A549 (cell line): ENCODE results near the gene PODN.

ENCODE experiments used
- CBX2 ChIP-seq: fragments of 200-600 bp; sonication (generic); IDR thresholded peaks from 2 replicates; pipeline ENCODE4 v1.6.1; 2016; ENCODE audit warnings: low read depth, mild to moderate bottlenecking, borderline replicate concordance
- CHD2 ChIP-seq: fragments of 150-350 bp; IDR thresholded peaks from 2 replicates; pipeline ENCODE4 v1.6.1; 2014; ENCODE audit warnings: low read length; ENCODE audit not compliant: partially characterized antibody
- CTCF ChIP-seq: fragments of >200 bp; sonication (Bioruptor Twin); formaldehyde crosslinking; IDR thresholded peaks from 3 replicates; pipeline ENCODE4 v1.5.1; 2016
- GATA3 ChIP-seq: IDR thresholded peaks from 2 replicates; pipeline ENCODE4 v1.6.1; 2012; ENCODE audit warnings: borderline replicate concordance
- HOXA7 ChIP-seq: fragments of 250-450 bp; sonication (Bioruptor Pico); IDR thresholded peaks from 2 replicates; pipeline ENCODE4 v1.5.0; 2020; ENCODE audit warnings: mild to moderate bottlenecking, moderate library complexity
- JUN ChIP-seq, 2 experiments: fragments of >200 bp; sonication (Bioruptor Twin); formaldehyde crosslinking; IDR thresholded peaks; 2 replicates in 1 of 2; 3 replicates in 1 of 2; pipeline ENCODE4 v1.6.1; 2016 to 2017
- JUNB ChIP-seq: fragments of >200 bp; sonication (Bioruptor Twin); formaldehyde crosslinking; IDR thresholded peaks from 2 replicates; pipeline ENCODE4 v1.6.1; 2016
- MAZ ChIP-seq: fragments of 150-350 bp; IDR thresholded peaks from 2 replicates; pipeline ENCODE4 v1.6.1; 2014; ENCODE audit warnings: antibody characterized with exemption, low read depth, low read length, borderline replicate concordance
- POLR2A ChIP-seq: IDR thresholded peaks from 2 replicates; pipeline ENCODE4 v1.6.1; 2012; ENCODE audit warnings: mild to moderate bottlenecking, low read length
- RFX5 ChIP-seq: fragments of 450-650 bp; IDR thresholded peaks from 2 replicates; pipeline ENCODE4 v1.7.1; 2014; ENCODE audit warnings: antibody characterized with exemption, mild to moderate bottlenecking, moderate library complexity
- ZFP36 ChIP-seq: fragments of 450-650 bp; IDR thresholded peaks from 2 replicates; pipeline ENCODE4 v1.6.1; 2014; ENCODE audit warnings: borderline replicate concordance; ENCODE audit not compliant: partially characterized antibody
- TF ChIP-seq, protein P1 (sequence below): fragments of 450-650 bp; IDR thresholded peaks from 2 replicates; pipeline ENCODE4 v1.6.1; 2014; ENCODE audit warnings: antibody characterized with exemption

DNA sequence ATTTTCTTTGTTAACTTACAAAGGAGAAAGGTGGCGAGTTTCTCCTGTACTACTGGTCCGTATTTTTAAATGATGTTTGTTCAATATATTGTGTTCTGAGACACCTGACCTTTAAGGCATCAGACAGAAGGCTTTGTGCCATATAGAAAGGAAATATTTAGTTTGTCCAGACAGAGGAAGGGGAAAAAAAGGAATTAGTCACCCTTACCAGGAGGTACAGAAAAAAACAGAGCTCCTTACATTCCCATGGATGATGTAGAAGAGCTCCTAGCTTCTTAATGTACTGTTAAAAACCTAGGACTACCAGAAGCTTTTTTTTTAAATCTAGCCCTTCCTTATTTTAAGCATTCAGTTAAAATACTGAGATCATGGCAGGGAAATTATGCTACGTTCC lies 12.4 kb upstream of the PODN start:
- TF ChIP-seq CTCF (no peak), POLR2A (no peak), CHD2 (no peak), JUN (IDR thresholded peaks at IDR 0.05) (no peak), JUNB (no peak), MAZ (no peak), RFX5 (no peak), CBX2 (no peak), HOXA7 (CRISPR knock-in tag) (no peak), ZFP36 (no peak), GATA3 (no peak)
- TF ChIP-seq, protein P1, sequence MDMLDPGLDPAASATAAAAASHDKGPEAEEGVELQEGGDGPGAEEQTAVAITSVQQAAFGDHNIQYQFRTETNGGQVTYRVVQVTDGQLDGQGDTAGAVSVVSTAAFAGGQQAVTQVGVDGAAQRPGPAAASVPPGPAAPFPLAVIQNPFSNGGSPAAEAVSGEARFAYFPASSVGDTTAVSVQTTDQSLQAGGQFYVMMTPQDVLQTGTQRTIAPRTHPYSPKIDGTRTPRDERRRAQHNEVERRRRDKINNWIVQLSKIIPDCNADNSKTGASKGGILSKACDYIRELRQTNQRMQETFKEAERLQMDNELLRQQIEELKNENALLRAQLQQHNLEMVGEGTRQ, result no peak
